ENCODE results near the gene LPP.

The LPP gene

DNA sequence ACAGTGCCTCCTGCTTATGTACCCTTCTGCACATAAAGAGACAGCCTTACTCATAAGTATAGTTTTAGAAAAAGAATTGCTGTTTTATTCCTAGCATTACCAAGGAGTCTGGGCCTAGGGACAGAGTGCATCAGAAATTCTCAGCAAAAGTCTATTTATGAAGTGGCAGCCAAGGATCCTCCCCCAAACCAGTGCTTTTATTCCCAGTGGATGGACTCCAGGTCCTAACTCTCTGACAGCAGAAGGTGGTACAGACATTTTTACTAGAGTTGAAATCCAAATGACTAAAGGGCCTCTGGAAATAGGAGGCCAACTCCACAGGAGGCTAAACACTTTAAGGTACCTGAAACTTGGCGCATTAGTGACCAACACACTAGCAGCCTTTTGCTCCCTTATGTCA, 610.7 kb downstream of the LPP start:
- Mint-ChIP-seq H3K9me3 (no peaks in the 10 kb centered on the region), H3K27ac (no peak overlapping the region), H3K27me3 (no peaks in the 10 kb centered on the region), H3K4me1 (no peaks in the 10 kb centered on the region), H3K4me3 (no peak overlapping the region), H3K36me3 (ENCODE audit: low read depth) (no peaks in the 10 kb centered on the region)
- ATAC-seq (no peak), DNase-seq (no peak)

DNA sequence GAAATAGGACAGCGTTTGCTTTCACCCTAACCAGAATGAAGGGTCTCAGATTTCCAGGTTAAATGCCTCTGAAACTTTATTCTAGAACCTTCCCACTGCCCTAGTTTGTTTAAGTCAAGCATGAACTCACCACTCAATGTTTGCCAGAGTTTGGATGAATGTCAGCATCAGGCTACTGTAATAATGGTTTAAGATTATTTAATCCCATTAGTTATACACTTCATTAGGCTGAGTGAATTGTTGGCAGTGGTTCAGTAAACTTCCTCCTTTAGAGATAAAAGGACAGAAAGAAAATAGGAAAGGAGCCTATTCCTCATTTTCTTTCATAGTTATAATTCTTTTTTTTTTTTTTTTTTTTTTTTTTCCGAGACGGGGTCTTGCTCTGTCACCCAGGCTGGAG, 615.9 kb downstream of the LPP start:
- no peaks in the 10 kb centered on the region for H3K27me3 Mint-ChIP-seq
- H3K36me3 Mint-ChIP-seq (ENCODE audit: low read depth), result peaks cover 3% of the 10 kb centered on the region
- H3K9me3 Mint-ChIP-seq, result no peaks in the 10 kb centered on the region
- no peak for DNase-seq
- ATAC-seq, result no peak
- H3K4me3 Mint-ChIP-seq, result no peak overlapping the region
- H3K27ac Mint-ChIP-seq, result no peak overlapping the region
- no peaks in the 10 kb centered on the region for H3K4me1 Mint-ChIP-seq

DNA sequence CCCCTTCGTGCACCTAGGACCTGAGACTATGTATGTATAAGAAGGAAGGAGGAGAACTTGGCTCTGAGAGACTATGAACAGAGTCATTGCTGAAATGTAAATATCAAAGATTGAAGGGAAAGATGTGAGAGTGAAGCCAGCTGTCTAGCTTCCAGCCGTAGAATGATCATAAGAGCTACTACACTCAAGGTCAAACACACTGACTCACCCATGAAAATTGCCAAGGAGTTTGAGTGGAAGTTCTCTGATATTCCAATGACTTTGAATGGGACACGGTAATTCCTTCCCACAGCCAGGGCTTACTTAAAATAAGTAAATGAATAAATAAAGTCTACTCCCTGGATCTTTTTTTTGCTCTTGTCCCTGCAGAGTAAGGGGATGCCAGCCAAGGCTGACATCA, 618.9 kb downstream of the LPP start:
- Mint-ChIP-seq H3K27me3 (no peaks in the 10 kb centered on the region), H3K4me3 (no peak overlapping the region), H3K4me1 (no peaks in the 10 kb centered on the region), H3K36me3 (ENCODE audit: low read depth) (peaks cover 3% of the 10 kb centered on the region), H3K9me3 (no peaks in the 10 kb centered on the region), H3K27ac (no peak overlapping the region)
- DNase-seq, result no peak
- ATAC-seq, result no peak

DNA sequence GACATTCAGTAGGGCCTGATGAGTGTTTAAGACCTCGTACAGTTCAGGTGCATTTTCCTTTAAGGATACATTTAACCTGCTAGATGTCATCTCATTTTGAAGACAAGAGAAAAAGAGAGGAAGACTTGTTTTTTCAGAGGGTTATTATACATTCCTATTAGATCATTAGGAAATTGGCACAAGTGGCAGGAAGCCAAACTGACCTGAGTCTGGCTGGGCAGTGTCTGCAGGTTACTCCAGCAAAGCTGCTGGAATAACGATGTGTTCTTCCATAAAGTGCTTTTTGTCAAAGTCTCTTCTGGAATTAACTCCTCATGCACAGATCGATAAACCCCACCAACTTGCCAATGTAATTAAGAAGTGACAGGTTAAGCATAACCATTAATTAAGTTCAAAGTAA, 621.5 kb downstream of the LPP start:
- Mint-ChIP-seq H3K27me3 (no peaks in the 10 kb centered on the region), H3K4me3 (no peak overlapping the region), H3K36me3 (ENCODE audit: low read depth) (peaks cover 3% of the 10 kb centered on the region), H3K4me1 (no peaks in the 10 kb centered on the region), H3K27ac (no peak overlapping the region), H3K9me3 (no peaks in the 10 kb centered on the region)
- no peak for ATAC-seq
- DNase-seq, result no peak

DNA sequence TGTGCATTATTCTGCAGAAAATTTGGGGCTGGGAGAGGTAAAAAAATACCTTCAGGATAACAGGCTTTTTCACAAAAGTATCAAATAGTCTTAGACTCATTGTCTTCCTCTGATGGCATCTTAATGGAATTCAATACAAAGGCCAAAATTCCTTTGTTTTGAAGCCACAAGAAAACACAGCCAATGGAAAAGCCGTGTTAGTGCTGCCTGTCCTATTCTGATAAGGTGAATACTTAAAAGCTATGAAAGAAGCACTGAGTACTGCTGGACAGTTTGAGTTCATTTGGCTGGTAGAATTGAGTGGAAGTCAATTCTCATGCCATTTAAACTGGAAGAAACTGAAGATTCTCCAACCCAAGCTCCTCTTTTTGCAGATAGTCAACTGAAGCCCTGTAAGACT, 622.5 kb downstream of the LPP start:
- no peaks in the 10 kb centered on the region for H3K9me3 Mint-ChIP-seq

DNA sequence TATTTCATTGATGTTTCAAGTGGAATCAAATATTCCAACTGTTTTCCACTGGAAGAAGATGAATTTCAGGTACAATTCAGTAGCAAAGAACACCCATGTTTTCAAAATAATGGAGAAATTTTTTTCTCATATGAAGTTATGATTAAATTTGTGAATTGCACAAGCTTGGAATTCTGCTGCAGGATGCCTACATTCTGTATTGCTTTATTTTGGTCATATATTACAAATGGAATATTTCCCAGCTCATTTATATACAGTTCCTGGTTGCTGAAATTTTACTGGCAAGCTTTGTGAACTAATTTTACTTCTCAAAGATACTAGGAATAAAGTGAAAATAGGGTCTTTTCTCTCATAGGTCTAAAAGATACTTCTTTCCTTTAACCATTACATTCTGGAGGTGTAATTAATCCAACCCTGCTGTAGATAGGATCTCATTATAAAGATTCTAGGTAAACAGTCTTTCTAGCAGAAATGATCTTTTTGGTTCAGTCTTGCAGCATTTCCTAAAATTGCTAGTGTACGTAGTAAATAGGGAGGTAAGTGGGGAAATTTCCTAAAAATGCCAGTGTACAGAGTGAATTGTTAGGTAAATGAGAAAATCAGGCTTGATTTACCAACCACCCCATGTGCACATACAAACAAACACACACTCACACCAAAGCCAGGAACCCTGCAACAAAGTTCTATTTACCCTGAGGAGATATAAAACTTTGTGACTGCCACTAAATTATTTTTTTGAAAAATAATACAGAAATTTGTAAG, 624.3 kb downstream of the LPP start:
- H3K9me3 Mint-ChIP-seq, result no peaks in the 10 kb centered on the region

More for the DNA sequence above, 622.5 kb downstream of the LPP start:
- H3K27ac Mint-ChIP-seq, result no peak overlapping the region
- no peaks in the 10 kb centered on the region for H3K4me1 Mint-ChIP-seq
- H3K36me3 Mint-ChIP-seq (ENCODE audit: low read depth), result peaks cover 7% of the 10 kb centered on the region
- no peak for ATAC-seq
- no peak overlapping the region for H3K4me3 Mint-ChIP-seq
- DNase-seq, result no peak
- H3K27me3 Mint-ChIP-seq, result no peaks in the 10 kb centered on the region

DNA sequence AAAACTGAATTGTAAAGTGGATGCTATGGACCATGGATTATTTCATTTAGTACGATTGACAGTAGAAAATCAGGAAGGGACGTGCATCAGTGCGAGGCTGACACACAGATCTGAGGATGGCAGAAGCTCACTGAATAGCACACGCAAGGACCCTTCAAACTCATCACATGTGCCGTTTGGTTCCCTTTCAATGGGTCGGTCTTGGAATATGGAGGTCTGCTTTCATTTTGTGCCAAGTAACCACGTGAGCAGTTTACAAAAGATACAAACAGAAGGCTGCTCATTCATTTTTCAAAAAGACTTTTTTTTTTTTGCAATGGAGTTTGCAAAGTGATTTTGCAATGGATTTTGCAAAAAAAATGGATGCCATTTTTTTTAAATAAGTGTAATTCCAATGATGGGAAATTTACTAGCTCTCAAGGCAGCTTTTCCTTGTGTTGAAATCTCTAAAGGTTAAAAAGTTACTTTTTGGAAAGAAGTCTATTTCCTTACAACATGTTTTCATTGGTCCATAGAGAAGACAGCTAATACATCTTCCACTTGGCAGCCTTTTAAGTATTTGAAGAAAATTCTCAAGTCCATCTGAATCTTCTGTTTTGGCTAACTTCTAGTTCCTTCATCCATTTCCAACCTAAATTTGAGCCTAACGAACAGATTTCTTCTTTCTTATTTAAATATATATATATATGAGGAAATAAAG, 625.5 kb downstream of the LPP start:
- H3K9me3 Mint-ChIP-seq, result no peaks in the 10 kb centered on the region
- ATAC-seq, result no peak

More for the DNA sequence above, 624.3 kb downstream of the LPP start:
- Mint-ChIP-seq H3K27ac (no peak overlapping the region), H3K27me3 (no peaks in the 10 kb centered on the region), H3K4me1 (peaks cover 14% of the 10 kb centered on the region), H3K36me3 (ENCODE audit: low read depth) (peaks cover 6% of the 10 kb centered on the region), H3K4me3 (no peak overlapping the region)
- DNase-seq, result no peak
- ATAC-seq, result no peak

DNA sequence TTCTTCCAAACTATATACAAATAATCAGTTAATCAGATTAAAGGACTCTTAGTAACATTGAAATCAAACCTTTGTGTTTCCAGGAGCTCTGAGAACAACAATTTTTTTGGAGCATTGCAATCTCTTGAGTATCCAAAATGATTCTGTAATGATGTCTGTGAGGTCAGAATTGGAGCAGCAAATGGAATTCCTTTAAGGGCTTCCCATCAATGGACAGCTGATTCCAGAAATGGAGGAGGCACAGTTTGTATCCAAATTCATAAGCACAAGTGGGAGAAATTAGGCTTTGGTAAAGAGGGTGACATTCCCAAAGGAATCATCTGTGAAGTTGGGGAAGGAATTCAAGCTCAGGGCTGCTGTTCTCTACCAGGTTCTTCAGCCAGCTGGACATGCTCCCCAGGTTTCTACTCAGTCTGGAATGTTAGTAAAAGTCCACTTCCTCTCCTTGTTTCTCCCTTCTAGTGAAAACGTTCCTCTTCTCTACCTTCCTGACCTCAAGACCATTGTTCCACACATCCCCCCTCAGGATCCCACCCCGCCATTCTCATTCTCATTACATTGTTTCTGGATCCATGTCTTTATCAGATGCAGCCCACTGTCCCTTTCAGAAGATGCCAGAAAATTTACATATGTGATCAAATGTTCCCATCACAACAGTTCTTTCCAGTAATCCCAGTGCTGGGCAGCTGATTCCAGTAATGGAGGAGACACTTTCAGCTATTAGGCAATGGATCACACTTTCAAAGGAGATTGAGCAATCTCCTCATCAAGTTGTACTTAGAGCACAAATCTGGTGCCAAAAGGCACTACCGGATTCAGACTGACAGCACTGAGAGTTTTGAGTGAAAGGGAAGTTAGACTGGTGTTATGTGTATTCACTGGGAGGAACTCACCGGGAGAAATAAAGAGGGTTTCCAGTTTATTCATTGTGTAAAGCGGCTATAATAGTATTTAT, 626.5 kb downstream of the LPP start:
- no peak overlapping the region for H3K4me3 Mint-ChIP-seq
- no peaks in the 10 kb centered on the region for H3K27me3 Mint-ChIP-seq
- DNase-seq, result no peak
- H3K36me3 Mint-ChIP-seq (ENCODE audit: low read depth), result peaks cover 6% of the 10 kb centered on the region
- H3K9me3 Mint-ChIP-seq, result no peaks in the 10 kb centered on the region
- H3K27ac Mint-ChIP-seq, result no peak overlapping the region
- ATAC-seq, result no peak
- peaks cover 14% of the 10 kb centered on the region for H3K4me1 Mint-ChIP-seq

More for the DNA sequence above, 625.5 kb downstream of the LPP start:
- Mint-ChIP-seq H3K27me3 (no peaks in the 10 kb centered on the region), H3K4me1 (peaks cover 14% of the 10 kb centered on the region), H3K36me3 (ENCODE audit: low read depth) (peaks cover 6% of the 10 kb centered on the region), H3K4me3 (no peak overlapping the region), H3K27ac (no peak overlapping the region)
- no peak for DNase-seq

DNA sequence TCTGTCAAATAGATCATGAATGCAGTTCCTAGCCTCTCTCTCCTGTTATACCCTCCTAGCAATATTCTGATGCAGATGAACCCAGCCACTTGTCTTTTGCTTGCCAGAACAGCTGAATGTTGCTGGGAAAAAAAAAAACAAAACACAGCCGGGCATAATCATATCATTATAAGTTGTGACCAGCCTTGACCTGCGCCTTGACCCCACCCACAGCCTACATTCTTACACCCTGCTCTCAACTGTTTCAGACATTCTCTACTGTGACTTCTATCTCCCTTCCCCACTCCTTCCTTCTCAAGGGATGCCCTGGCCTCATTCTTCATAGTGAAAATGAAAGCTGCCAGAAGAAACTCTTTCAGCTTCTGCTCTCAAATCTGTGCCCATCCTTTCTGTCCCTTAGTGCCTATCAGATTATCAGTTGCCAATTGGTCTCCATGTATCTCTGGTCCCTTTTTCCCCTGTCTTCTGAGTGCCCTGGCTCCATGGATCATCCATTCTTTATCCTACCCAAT, 628.7 kb downstream of the LPP start:
- DNase-seq (no peak), ATAC-seq (peak; percentile 20)
- Mint-ChIP-seq H3K27ac (no peak overlapping the region), H3K36me3 (ENCODE audit: low read depth) (peaks cover 6% of the 10 kb centered on the region), H3K4me3 (no peak overlapping the region), H3K9me3 (no peaks in the 10 kb centered on the region), H3K4me1 (peaks cover 14% of the 10 kb centered on the region), H3K27me3 (no peaks in the 10 kb centered on the region)

DNA sequence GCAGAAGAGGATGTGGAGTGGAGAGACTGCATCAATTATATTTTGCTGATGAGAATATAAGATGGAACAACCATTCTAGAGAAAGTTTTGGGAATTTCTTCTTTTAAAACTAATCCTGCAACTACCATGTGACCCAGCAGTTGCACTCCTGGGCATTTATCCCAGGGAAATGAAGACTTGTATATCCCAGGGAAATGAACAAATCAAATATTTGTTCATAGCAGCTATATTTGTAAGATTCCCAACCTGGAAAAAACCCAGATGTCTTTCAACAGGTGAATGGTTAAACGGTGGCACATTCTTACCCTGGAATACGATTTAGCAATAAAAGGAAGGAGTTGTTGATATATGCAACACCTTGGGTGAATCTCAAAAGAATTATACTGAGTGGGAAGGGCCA, 632.5 kb downstream of the LPP start:
- peaks cover 20% of the 10 kb centered on the region for H3K4me1 Mint-ChIP-seq
- H3K27ac Mint-ChIP-seq, result no peak overlapping the region
- H3K36me3 Mint-ChIP-seq (ENCODE audit: low read depth), result peaks cover 2% of the 10 kb centered on the region
- no peak for ATAC-seq
- no peak for DNase-seq
- no peaks in the 10 kb centered on the region for H3K27me3 Mint-ChIP-seq
- H3K9me3 Mint-ChIP-seq, result no peaks in the 10 kb centered on the region
- H3K4me3 Mint-ChIP-seq, result no peak overlapping the region

DNA sequence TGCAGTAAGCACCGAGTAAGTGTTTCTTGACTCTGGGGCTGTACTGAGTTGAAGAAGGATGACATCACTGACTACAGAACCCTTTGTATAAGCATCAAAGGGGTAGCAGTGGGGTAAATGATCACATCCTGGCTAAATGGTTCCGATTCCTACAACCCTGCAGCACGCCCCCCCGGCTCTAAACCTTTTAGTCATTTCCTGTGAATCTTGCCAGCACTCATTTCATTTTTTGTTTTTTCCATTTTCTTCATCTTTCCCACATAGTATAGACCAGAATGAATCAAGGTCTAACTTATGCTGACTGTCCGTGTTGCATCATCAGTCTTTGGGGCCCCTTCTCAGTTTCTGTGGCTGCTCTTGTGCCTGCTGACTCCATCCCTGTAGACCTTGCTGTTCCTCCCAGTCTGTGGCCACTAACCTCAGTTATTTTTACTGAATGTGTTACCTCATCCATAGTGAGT, 634.7 kb downstream of the LPP start:
- H3K4me3 Mint-ChIP-seq, result no peak overlapping the region
- no peaks in the 10 kb centered on the region for H3K36me3 Mint-ChIP-seq (ENCODE audit: low read depth)
- peak; percentile 68 for DNase-seq
- no peaks in the 10 kb centered on the region for H3K9me3 Mint-ChIP-seq
- peaks cover 6% of the 10 kb centered on the region for H3K4me1 Mint-ChIP-seq
- ATAC-seq, result peak; percentile 99
- no peak overlapping the region for H3K27ac Mint-ChIP-seq
- H3K27me3 Mint-ChIP-seq, result no peaks in the 10 kb centered on the region

DNA sequence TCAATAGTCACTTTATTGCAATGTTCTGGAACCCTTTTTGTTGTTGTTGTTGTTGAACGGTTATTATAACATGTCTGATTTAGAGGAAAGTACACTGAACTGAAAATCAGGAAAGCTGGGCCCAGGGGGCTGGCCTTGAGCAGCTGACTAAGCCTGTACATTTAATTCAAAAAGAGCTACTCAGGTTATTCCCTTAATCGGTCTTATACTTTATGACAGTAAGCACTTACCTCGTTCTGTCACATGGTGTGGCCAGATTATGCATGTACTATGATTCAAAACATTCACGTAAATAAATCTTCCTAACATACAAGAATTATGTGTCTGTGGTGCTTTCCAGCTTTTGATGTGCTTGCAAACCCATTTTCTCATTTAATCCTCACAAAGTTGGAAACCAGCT, 635.3 kb downstream of the LPP start:
- Mint-ChIP-seq H3K36me3 (ENCODE audit: low read depth) (no peaks in the 10 kb centered on the region), H3K9me3 (no peaks in the 10 kb centered on the region), H3K27ac (no peak overlapping the region), H3K27me3 (no peaks in the 10 kb centered on the region), H3K4me1 (peaks cover 6% of the 10 kb centered on the region), H3K4me3 (no peak overlapping the region)
- DNase-seq (no peak), ATAC-seq (no peak)

DNA sequence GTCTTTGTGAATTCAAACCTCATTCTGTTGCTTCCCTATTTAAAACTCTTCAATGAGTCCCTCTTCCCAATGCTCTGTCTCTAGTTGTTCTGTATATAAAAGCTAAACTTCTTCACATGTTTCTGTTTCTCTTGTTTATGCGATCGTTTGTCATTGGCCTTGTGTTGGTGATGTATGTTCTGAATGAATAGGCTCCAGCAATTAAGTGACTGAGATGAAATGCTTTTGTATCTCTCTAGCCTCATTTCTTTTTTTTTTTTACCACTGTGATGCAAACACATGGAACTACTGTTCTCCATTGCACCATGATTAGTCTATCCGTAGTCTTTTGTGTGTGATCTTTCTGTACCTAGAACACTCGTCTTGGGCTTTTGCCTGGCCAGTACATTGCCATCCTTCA, 637.4 kb downstream of the LPP start:
- DNase-seq (no peak), ATAC-seq (no peak)
- H3K4me3 Mint-ChIP-seq, result no peak overlapping the region
- no peak overlapping the region for H3K27ac Mint-ChIP-seq
- peaks cover 12% of the 10 kb centered on the region for H3K4me1 Mint-ChIP-seq
- H3K27me3 Mint-ChIP-seq, result no peaks in the 10 kb centered on the region
- no peaks in the 10 kb centered on the region for H3K9me3 Mint-ChIP-seq
- H3K36me3 Mint-ChIP-seq (ENCODE audit: low read depth), result no peaks in the 10 kb centered on the region

DNA sequence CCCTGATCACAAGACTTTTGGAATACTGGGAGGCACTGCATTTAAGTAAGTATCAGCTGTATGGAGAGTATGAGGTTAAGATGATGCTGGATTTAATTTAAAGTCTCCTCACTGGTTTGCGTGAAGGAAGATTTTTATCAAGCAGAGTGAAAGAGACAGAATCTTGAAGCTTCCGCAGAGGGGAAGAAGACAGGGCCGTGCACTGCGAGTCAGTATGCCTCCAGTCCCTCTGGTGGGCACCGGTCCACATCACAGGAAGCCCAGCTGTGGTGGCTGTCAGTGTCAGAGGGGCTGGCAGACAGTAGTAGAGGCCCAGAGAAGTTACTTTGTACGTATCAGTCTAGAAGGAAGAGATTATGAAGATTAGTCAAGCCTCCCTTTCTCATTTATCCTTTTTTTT, 638.8 kb downstream of the LPP start:
- Mint-ChIP-seq H3K4me1 (peaks cover 13% of the 10 kb centered on the region), H3K4me3 (no peak overlapping the region), H3K9me3 (no peaks in the 10 kb centered on the region), H3K36me3 (ENCODE audit: low read depth) (no peaks in the 10 kb centered on the region), H3K27me3 (no peaks in the 10 kb centered on the region), H3K27ac (no peak overlapping the region)
- DNase-seq (no peak), ATAC-seq (no peak)

All from activated naive CD8-positive, alpha-beta T cell treated with anti-CD3 and anti-CD28 coated beads, Interleukin-2, amount 50 U/mL, for 24 hours (primary cell).